SW 1271 (cell line): ENCODE results near the gene MYRFL.

Experiments
- DNase-seq, 2 experiments: peaks; one replicate each; lab custom pipeline; 2025; lab: John Stamatoyannopoulos, UW

The MYRFL gene

DNA sequence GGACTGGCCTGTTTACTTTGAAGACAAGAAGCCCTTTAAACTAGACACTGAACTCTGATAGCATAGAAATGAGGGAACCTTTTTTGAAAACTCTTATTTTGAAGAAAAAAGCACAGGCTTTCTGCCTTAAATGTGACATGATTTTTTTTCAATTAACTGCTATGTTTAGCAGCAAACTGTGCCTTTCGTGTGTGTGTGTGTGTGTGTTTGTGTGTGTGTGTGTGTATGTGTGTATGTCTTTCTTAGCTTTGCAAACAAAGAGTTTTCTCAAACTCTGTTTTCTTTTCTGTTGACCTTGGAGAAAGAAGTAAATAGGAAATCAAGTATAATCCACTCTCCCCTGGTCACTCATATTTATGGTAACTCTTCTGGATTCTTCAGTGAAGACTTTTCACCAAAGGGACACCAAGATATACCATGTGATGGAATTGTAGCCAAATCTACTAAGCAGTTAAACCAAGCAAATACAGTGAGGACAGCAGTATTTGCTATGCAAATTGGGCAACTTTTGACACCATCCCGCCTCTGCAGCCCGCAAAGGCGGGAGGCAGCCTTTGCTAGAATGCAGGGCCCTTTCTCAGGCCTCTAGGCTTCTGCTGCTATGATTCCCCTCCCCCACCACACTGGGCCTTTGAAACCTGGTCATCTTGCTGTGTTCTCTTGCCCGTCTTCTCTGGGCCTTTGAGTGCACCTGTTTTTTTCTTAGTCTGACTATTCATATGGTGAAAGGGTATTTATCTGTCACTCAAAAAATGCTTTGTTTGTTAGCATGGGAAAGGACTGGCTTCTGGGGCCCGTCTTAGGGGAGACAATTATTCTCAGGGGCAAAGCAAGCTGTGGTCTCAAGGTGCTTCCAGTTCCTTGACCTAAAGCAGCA lies 107.9 kb downstream of the MYRFL start:
- no peak for DNase-seq

GRCh38 chr12:69934011-69934410 lies 109.0 kb downstream of the MYRFL start:
- no peak for DNase-seq

GRCh38 chr12:69935651-69936100 lies 110.6 kb downstream of the MYRFL start:
- DNase-seq, result no peak

DNA sequence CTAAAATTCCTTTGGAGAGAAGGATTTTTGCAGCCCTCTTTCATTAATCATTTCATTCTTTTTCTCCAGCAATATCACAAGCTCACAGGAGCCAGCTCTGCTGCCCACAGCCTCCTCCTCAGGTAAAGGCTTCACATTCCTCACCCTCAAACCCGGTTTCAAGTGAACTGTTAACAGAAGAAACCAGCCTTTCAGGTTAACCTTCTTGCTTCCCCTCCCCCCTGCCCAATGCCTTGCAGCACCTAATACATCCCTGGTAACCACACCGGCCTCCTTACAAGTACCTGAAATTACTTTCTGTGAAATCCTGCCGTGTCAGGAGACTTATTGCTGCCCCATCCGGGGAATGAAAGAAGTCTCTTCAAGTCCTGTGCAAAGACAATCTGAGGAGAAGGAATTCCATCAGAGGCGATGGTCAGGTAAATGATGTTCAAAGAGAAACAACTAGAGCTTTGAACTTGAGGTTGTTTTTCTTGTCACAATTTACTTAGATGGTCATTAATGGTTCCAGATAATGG lies 111.2 kb downstream of the MYRFL start:
- DNase-seq, result no peak

DNA sequence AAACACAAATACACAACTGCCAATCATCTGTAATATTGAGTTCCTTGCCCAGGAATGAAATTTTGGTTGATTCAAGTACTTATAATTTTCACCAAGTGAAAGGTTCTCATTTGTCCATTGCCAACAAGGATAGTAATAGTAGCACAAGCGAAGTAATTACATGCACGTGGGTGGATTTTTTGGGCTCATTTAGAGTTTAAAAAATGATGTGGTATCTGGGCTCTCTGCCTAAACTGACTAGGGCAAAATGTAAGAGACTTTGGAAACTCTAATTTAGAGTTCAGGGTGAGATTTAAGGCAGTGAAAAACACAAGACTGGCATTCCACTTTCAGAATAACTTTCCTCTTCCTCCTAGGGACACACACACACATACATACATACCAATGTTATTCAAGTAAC lies 111.7 kb downstream of the MYRFL start:
- no peak for DNase-seq

DNA sequence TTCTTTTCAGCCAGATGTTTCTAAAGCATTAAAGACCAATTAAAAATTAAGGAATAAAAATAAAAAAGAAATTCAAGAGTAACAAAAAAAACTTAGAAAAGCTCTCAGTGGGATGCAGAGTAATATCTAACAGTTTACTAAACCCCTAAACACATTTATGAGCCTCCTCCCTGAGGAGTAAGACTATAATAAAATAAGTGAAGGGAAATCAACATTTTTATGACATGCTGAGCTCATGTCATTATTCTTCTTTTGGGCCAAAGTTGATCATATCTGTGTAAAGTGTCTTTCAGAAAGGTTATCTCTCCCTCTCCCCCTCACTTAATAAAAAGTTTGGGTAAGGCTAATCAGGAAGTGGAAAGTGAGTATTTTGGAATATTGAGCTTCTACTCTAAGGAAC lies 122.1 kb downstream of the MYRFL start:
- DNase-seq, result no peak

DNA sequence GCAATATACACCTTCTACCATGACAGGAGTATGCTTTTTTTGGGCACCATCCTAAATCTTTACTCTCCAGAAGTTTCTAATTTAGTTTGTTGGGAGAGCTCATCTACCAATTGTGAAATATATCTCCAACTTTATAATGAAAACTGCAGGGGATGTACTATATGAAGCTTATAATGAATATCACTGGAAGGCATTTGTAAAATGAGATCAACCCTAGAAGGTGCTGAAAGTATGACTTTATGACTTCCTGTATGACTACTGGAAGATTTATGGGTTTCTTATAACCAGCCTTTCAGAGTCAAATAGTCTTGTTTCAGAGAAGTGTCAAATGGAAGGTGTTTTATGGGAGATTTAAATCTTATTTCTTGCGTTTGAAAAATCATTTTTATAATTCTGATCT lies 122.9 kb downstream of the MYRFL start:
- DNase-seq, result no peak

GRCh38 chr12:69948851-69949250 lies 123.8 kb downstream of the MYRFL start:
- DNase-seq, result no peak

- DNase-seq, result no peak
Observed at GRCh38 chr12:69949311-69950002, 124.4 kb downstream of the MYRFL start.

DNA sequence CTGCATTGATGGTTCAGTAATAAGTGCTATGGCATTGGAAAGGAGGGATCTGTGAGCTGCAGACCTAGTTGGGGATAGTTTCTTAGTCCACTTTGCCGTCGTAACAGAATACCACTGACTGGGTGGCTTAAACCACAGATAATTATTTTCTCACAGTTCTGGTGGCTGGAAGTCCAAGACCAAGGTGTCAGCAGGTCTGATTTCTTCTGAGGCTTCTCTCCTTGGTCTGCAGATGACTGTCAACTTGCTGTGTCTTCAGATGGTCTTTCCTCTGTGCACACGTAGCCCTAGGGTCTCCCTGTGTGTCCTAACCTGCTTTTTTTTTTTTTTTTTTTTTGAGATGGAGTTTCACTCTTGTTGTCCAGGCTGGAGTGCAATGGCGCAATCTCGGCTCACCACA lies 126.1 kb downstream of the MYRFL start:
- no peak for DNase-seq

DNA sequence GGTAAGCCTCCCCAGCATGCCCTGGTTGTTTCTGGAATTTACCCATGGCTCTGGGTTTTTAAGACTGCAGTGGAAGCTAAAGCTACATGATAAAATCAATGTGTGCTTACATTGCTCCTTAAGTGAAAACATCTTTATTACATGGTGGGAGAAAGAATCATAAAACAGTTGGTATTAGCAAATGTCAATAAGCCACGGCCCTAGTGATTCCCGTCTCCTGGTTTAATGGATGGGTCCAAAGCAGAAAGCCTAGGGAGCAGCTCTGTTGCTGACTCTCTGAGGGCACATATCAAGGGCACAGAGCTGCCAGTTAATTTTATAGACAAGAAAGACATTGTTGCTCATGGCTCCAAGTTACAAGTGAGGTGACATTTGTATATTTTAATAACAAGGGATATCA lies 127.9 kb downstream of the MYRFL start:
- DNase-seq, result no peak

DNA sequence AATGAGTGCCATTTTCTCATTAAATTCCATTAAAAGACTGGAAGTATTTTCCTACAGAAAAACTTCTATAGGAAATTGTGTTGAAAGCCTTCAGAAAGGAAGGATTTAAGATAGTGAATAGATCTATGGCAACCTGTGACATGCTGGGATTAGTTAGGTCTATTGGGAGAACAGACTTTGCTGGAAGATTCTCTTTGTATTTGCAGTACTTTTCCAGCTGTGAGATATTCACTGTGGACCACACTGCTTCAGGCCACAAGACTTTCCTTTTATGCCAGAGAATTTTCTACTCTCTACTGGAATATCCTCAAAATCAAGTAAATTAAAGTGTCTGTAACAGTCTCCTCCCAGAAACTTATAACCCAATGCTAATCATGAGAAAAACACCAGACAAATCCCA lies 136.2 kb downstream of the MYRFL start:
- no peak for DNase-seq

GRCh38 chr12:69966409-69966808 lies 141.4 kb downstream of the MYRFL start:
- peak in 1 of 2 experiments; percentile 40 for DNase-seq

- no peak for DNase-seq
Observed at GRCh38 chr12:69966839-69967238, 141.8 kb downstream of the MYRFL start.

GRCh38 chr12:69969011-69969410 lies 144.0 kb downstream of the MYRFL start:
- DNase-seq, result no peak

- DNase-seq, result no peak
Observed at GRCh38 chr12:69972136-69972535, 147.1 kb downstream of the MYRFL start.

DNA sequence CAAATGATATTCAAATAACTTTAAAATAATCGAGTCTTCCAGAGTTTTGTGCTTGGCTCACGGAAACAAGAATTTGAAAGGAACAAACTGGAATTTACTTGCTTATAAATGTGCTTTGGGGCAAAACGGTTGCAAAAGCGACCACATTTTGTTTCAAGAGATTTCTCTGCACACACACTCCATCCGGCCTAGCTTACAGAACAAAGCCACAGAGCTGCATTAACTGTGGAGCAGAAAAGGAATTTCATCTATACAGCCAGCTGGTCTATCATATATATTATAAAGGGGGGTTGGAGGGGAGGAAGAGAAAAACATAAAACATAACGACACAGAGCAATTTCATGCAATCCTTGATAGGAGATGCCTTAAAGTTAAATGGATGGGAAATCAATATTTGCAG lies 153.0 kb downstream of the MYRFL start:
- DNase-seq, result no peak

- DNase-seq, result no peak
Observed at GRCh38 chr12:69981881-69982475, 157.0 kb downstream of the MYRFL start.

- DNase-seq, result no peak
Observed at GRCh38 chr12:69984241-69984640, 159.2 kb downstream of the MYRFL start.

DNA sequence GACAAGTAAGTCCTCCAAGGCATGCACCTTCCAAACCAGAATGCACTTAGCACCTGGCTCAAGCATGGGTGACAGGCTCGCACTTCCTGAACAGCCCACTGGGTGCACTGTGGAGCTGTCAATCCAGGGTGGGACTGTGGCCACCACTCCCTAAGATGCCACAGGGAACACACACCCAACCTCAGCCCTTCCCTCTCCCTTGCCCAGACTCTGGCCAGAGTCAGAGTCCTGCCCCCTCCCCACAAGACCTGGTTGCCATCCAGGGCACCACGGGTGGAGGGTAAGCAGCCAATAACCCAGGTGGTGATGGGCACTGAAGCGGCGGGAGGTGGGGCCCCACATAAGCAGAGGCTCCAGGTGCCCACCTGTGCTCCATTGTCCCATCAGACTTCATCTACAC lies 160.6 kb downstream of the MYRFL start:
- DNase-seq, result peak in 1 of 2 experiments; percentile 29

DNA sequence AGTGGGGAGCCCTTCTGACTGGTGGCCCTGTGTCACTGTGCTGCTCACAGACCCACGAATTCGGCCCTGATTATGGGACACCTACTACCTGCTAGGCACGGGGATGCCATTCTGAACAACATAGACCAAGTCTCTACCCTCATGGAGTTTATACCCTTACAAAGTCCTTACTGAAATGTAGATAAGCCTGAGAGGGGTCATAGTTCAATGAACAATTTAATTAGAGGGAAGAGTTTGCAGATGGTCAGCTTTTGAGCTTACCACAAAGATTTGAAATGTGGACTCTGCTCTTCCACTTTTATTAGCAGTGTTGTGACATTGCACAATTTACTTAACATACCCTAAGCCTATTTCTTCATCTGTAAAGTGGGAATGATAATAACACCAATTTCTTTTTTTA lies 161.1 kb downstream of the MYRFL start:
- no peak for DNase-seq

DNA sequence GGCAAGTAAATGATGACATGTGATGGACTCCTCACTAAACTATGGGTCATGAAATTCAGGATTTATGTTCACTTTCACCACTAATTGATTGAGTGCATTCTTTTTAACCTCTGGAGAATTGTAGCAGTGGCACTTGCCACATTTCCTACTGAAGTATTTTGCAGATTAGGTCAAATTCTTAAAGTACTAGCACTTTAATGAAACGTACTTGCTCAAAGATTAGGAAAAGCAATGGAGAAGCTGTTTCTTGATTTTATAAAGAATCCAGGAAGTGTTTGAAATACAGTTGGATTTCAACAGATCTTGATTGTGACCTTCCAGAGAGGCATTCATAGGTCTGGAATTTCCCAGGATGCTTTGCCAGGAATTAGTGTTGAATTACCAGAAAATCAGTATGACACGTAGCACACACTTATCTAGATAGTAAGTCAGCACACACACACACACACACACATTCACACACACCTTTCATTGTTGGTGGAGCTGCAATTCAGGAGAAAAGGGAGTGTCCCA lies 162.6 kb downstream of the MYRFL start:
- DNase-seq, result peak; percentile 23 to 77
